HepG2 (cell line): ENCODE results near the gene HYCC2. TPM values are rescaled to one million over a fixed set of nuclear protein-coding genes. Genes with fewer than 3 reads are reported as not detected.

Experiments used
- ASH2L ChIP-seq: fragments of 300-600, 200-600 bp; sonication (generic); IDR thresholded peaks from 2 replicates; pipeline ENCODE4 v1.7.0; 2017; ENCODE audit warnings: low read depth, mild to moderate bottlenecking, moderate library complexity, mixed read lengths, low read length; ENCODE audit not compliant: insufficient read length
- CEBPB ChIP-seq: IDR thresholded peaks from 2 replicates; pipeline ENCODE4 v1.6.1; 2011; ENCODE audit warnings: low read depth, low read length, improper control_type of control experiment, borderline replicate concordance
- E2F2 ChIP-seq: sonication (generic); formaldehyde crosslinking; IDR thresholded peaks from 2 replicates; pipeline ENCODE4 v1.4.0; 2020; ENCODE audit warnings: missing genetic modification reagents, borderline replicate concordance
- KLF12 ChIP-seq: sonication (generic); formaldehyde crosslinking; IDR thresholded peaks from 2 replicates; pipeline ENCODE4 v1.4.0; 2020; ENCODE audit warnings: missing genetic modification reagents, borderline replicate concordance
- MLXIP ChIP-seq: sonication (generic); formaldehyde crosslinking; IDR thresholded peaks from 2 replicates; pipeline ENCODE4 v1.9.0; 2021; ENCODE audit warnings: missing genetic modification reagents, borderline replicate concordance
- MTF2 ChIP-seq: sonication (generic); formaldehyde crosslinking; IDR thresholded peaks from 2 replicates; pipeline ENCODE4 v1.5.0; 2020; ENCODE audit warnings: missing genetic modification reagents, borderline replicate concordance
- PAF1 ChIP-seq: IDR thresholded peaks from 2 replicates; pipeline ENCODE4 v1.6.1; 2016; ENCODE audit warnings: missing genetic modification reagents, missing compliant biosample characterization
- PLSCR1 ChIP-seq: sonication (generic); formaldehyde crosslinking; IDR thresholded peaks from 2 replicates; pipeline ENCODE4 v1.5.0; 2020; ENCODE audit warnings: missing genetic modification reagents, mild to moderate bottlenecking, borderline replicate concordance
- SMARCE1 ChIP-seq: fragments of 450-650 bp; IDR thresholded peaks from 2 replicates; pipeline ENCODE4 v1.6.1; 2017; ENCODE audit warnings: borderline replicate concordance
- TAF1 ChIP-seq: sonication (generic); formaldehyde crosslinking; IDR thresholded peaks from 2 replicates; pipeline ENCODE4 v1.4.0; 2020; ENCODE audit warnings: missing genetic modification reagents
- TERF1 ChIP-seq: sonication (generic); formaldehyde crosslinking; IDR thresholded peaks from 2 replicates; pipeline ENCODE4 v1.8.0; 2022; ENCODE audit warnings: mild to moderate bottlenecking, missing genetic modification reagents, moderate library complexity
- ZC3H4 ChIP-seq: sonication (generic); formaldehyde crosslinking; IDR thresholded peaks from 2 replicates; pipeline ENCODE4 v1.4.0; 2020; ENCODE audit warnings: missing genetic modification reagents, borderline replicate concordance
- ZNF18 ChIP-seq: sonication (generic); formaldehyde crosslinking; IDR thresholded peaks from 2 replicates; pipeline ENCODE4 v1.8.0; 2022; ENCODE audit warnings: mild to moderate bottlenecking, missing genetic modification reagents; ENCODE audit not compliant: insufficient replicate concordance
- ZNF207 ChIP-seq: fragments of 450-650 bp; IDR thresholded peaks from 2 replicates; pipeline ENCODE4 v1.6.1; 2016; ENCODE audit warnings: antibody characterized with exemption, borderline replicate concordance
- ZNF337 ChIP-seq: sonication (generic); formaldehyde crosslinking; IDR thresholded peaks from 2 replicates; pipeline ENCODE4 v1.5.1; 2020; ENCODE audit warnings: missing genetic modification reagents, low read depth, mild to moderate bottlenecking, borderline replicate concordance
- ZNF446 ChIP-seq: sonication (generic); formaldehyde crosslinking; IDR thresholded peaks from 2 replicates; pipeline ENCODE4 v1.5.0; 2020; ENCODE audit warnings: mild to moderate bottlenecking, missing genetic modification reagents
- ZUFSP ChIP-seq: sonication (generic); formaldehyde crosslinking; IDR thresholded peaks from 2 replicates; pipeline ENCODE4 v1.9.0; 2021; ENCODE audit warnings: missing genetic modification reagents, mild to moderate bottlenecking, borderline replicate concordance
- polyA plus RNA-seq, 8 experiments: library from polyadenylated mRNA; depleted of rRNA in 3 of 8; stranded (reverse) in 7 of 8; unstranded in 1 of 8; fragments of >200 nt; fragmentation: Illumina TruSeq in 4 of 8; extraction: Trizol in 4 of 8; gene quantifications; 2 replicates each; pipeline versions ENCODE4 v1.2.1 to v1.2.3, GENCODE V29; 2011 to 2016; ENCODE audit warnings: low read depth in 4 of 8, missing spikeins in 1 of 8, mixed read lengths in 1 of 8; ENCODE audit not compliant: insufficient read depth in 1 of 8
- total RNA-seq, 5 experiments: library from RNA; depleted of rRNA; stranded (reverse); fragments of >200 nt; fragmentation: Illumina TruSeq; extraction: Trizol; gene quantifications; 2 replicates each; pipeline ENCODE4 v1.2.3, GENCODE V29; 2016; ENCODE audit warnings: low read depth in 1 of 5

Gene HYCC2
- total and polyA plus RNA-seq, 2 of the 13 experiments (the other 11 are each of a cell fraction or from before 2014, with no cell fraction given): 4.7 to 13.9 TPM

- peak; percentile 87; the same call in 1 of the 2 replicates for TF ChIP-seq MLXIP
- peak; percentile 89 for TF ChIP-seq ASH2L
- peak; percentile 45; the same call in 1 of the 2 replicates for TF ChIP-seq CEBPB
- peak; percentile 70; the same call in 1 of the 2 replicates for TF ChIP-seq ZNF446
- no peak for TF ChIP-seq SMARCE1
- TF ChIP-seq ZNF207: no peak
- TF ChIP-seq KLF12 (CRISPR knock-in tag): 0 out of 2 replicates have a peak, but pooled peaks have one; percentile 76
- peak; percentile 89 for TF ChIP-seq MTF2 (CRISPR knock-in tag)
- TF ChIP-seq ZUFSP (CRISPR knock-in tag): no peak
- peak; percentile 82; the same call in 1 of the 2 replicates for TF ChIP-seq ZC3H4
- peak; percentile 5 for TF ChIP-seq ZNF18 (CRISPR knock-in tag)
- 0 out of 2 replicates have a peak, but pooled peaks have one; percentile 19 for TF ChIP-seq E2F2 (CRISPR knock-in tag)
- peak; percentile 81 for TF ChIP-seq TAF1 (CRISPR knock-in tag)
- no peak; the same call in 1 of the 2 replicates for TF ChIP-seq TERF1 (CRISPR knock-in tag)
- 0 out of 2 replicates have a peak, but pooled peaks have one; percentile 66 for TF ChIP-seq PLSCR1 (CRISPR knock-in tag)
- peak; percentile 71; the same call in 1 of the 2 replicates for TF ChIP-seq ZNF337
- TF ChIP-seq PAF1: no peak
These were observed 44.9 kb upstream of the HYCC2 start, which contains the start of gene CFLAR (continued) for GRCh38 chr2:201116115-201116958.
